ENCODE results near the gene MSANTD2.
A peak's percentile ranks its signal among the peaks of the same experiment; 100 is the strongest.

MSANTD2 gene

DNA sequence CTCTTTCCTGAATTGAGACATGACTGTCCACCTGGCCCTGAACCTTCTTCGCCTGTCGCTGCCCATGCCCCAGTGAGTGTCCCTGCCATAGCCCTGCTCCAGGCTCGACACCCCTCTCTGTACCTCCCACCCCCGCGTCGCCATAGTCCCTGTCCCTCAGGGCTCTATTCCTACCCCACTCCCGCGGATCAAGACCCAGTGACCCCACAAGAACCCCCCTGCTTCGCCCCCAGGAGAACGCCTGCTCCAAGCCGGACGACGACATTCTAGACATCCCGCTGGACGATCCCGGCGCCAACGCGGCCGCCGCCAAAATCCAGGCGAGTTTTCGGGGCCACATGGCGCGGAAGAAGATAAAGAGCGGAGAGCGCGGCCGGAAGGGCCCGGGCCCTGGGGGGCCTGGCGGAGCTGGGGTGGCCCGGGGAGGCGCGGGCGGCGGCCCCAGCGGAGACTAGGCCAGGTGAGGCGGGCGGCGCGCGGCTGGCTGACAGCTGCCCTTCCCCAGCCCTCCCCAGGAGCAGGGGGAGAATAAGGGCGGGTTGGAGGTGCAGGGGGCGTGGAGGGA lies 54.9 kb downstream of the MSANTD2 start:
- no peak for DNase-seq (ENCODE audit: extremely low spot score)
- ChIA-PET POLR2A (no interaction called here), CTCF (interaction anchor here (1.8 kb wide), 1 partner anchor 76 kb away, joined by 9 read pairs; no protein-coding TSS in a partner anchor)
- TF ChIP-seq FOXM1 (IDR thresholded peaks at IDR 0.05; ENCODE audit: borderline replicate concordance) (no peak), TARDBP (IDR thresholded peaks at IDR 0.05) (no peak), HDGF (IDR thresholded peaks at IDR 0.05; ENCODE audit: borderline replicate concordance) (no peak), PKNOX1 (IDR thresholded peaks at IDR 0.05) (no peak), ARNT (IDR thresholded peaks at IDR 0.05) (no peak), SP1 (IDR thresholded peaks at IDR 0.05) (no peak), BHLHE40 (IDR thresholded peaks at IDR 0.05; ENCODE audit: borderline replicate concordance) (no peak), CTBP1 (IDR thresholded peaks at IDR 0.05; ENCODE audit: borderline replicate concordance) (no peak), NFRKB (IDR thresholded peaks at IDR 0.05) (no peak), ELF4 (IDR thresholded peaks at IDR 0.05) (no peak), L3MBTL2 (conservative IDR thresholded peaks at IDR 0.05) (no peak), ZNF384 (IDR thresholded peaks at IDR 0.05) (no peak), FOXA1 (IDR thresholded peaks at IDR 0.05) (no peak), LEF1 (IDR thresholded peaks at IDR 0.05; ENCODE audit: borderline replicate concordance) (no peak), FOXK2 (IDR thresholded peaks at IDR 0.05) (no peak), SUZ12 (IDR thresholded peaks at IDR 0.05) (no peak)

DNA sequence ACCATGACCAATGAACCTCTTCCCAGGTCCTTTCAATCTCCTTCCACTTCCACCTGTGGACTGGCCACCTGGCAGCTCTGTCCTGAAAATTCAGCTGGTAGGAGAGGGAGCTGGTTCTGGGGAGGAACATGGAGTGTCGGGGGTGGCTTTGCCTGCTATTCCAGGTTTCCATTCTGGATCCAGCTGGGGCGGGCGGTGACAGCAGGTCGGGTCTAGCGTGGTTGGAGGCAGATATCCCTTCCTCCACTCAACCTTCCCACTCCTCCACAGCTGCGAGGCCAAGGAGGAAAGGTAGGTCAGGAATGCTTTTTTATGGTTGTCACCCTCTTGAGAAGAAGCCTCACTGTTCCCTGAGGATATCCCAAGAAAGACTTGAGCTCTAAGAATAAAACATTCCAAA lies 57.2 kb downstream of the MSANTD2 start:
- TF ChIP-seq SUZ12 (IDR thresholded peaks at IDR 0.05) (no peak), BHLHE40 (IDR thresholded peaks at IDR 0.05; ENCODE audit: borderline replicate concordance) (no peak), ZNF384 (IDR thresholded peaks at IDR 0.05) (no peak), PKNOX1 (IDR thresholded peaks at IDR 0.05) (no peak), HDGF (IDR thresholded peaks at IDR 0.05; ENCODE audit: borderline replicate concordance) (no peak), SP1 (IDR thresholded peaks at IDR 0.05) (no peak), FOXK2 (IDR thresholded peaks at IDR 0.05) (no peak), TARDBP (IDR thresholded peaks at IDR 0.05) (no peak), ARNT (IDR thresholded peaks at IDR 0.05) (no peak), FOXM1 (IDR thresholded peaks at IDR 0.05; ENCODE audit: borderline replicate concordance) (no peak), LEF1 (IDR thresholded peaks at IDR 0.05; ENCODE audit: borderline replicate concordance) (no peak)
- no peak for DNase-seq (ENCODE audit: extremely low spot score)
- ChIA-PET CTCF (interaction anchor here (0.7 to 1.6 kb wide), 2 partner anchors 10 to 20 kb away, joined by 3 to 4 read pairs; no protein-coding TSS in a partner anchor), POLR2A (interaction anchor here (1.4 kb wide), 1 partner anchor 26 kb away, joined by 3 read pairs; no protein-coding TSS in a partner anchor)

DNA sequence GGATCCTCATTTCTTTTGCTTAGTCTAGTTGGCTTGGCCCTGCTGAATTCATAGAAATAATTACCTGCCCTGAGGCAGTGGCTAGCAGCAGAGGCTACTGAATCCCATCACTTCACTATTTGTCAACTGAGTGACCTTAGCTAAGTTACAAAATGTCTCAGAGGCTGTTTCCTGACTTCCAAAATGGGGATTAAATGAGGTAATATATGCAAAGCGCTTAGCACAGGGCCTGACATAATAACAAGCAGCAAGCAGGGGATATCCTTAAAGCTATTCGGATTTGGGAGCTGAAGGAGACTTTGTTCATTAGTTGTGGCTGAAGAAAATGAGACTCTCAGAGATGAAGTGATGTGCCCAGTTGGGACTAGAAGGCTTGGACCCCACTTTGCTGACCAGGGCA lies 57.7 kb downstream of the MSANTD2 start:
- POLR2A ChIA-PET, result interaction anchor here (1.4 kb wide), 1 partner anchor 25 kb away, joined by 3 read pairs; no protein-coding TSS in a partner anchor
- CTCF ChIA-PET, result no interaction called here
- TF ChIP-seq FOXA1 (IDR thresholded peaks at IDR 0.05) (no peak), ARNT (IDR thresholded peaks at IDR 0.05) (no peak), NFRKB (IDR thresholded peaks at IDR 0.05) (no peak), ELF4 (IDR thresholded peaks at IDR 0.05) (no peak), HDGF (IDR thresholded peaks at IDR 0.05; ENCODE audit: borderline replicate concordance) (no peak), LEF1 (IDR thresholded peaks at IDR 0.05; ENCODE audit: borderline replicate concordance) (no peak)
- DNase-seq (ENCODE audit: extremely low spot score), result no peak

DNA sequence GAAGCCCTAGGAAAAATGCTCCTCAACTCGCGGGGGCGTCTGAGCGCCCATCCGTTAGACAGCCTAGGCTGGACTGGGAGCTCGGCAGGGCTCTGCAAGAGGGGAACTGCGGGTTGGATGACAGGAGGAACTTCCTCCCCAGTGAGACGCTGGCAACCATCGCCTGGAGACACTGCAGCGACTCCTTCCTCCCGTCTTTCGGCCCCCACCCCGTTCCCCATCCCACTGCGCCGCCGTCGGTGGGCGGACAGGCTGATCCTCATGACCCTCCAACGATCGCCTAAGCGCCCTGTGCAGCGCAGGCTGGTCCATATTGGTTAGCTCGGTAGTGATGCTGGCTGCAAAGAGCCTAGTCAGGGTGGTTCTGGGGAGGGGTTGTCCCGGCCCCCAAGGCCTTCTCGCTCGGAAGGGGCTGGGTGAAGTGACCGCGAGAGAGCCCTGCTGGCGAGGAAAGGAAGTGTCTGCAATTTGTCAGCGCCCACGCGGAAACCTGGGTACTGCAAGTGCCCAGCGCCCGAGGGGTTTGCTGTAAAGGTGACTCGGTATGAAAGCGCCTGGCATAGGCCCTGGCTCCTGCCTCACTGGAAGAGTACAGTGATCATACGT lies 59.8 kb downstream of the MSANTD2 start:
- CTCF ChIA-PET, result interaction anchor here (1.0 kb wide), 2 partner anchors 22 to 136 kb away, joined by 3 read pairs; no protein-coding TSS in a partner anchor
- TF ChIP-seq TARDBP (IDR thresholded peaks at IDR 0.05) (peak; percentile 86), NFRKB (IDR thresholded peaks at IDR 0.05) (no peak), FOXA1 (IDR thresholded peaks at IDR 0.05) (no peak), L3MBTL2 (conservative IDR thresholded peaks at IDR 0.05) (no peak)

GRCh38 chr11:124739479-124740276 lies 60.5 kb downstream of the MSANTD2 start, which contains the start of gene NRGN:
TSS of gene NRGN (plus strand) at chr11:124739942. CDS start at chr11:124740085, 143 bp downstream.
- CTCF ChIA-PET, result interaction anchor here (1.0 kb wide), 2 partner anchors 23 to 137 kb away, joined by 3 read pairs; no protein-coding TSS in a partner anchor
- POLR2A ChIA-PET, result interaction anchor here (0.6 to 1.9 kb wide), 8 partner anchors 9 to 137 kb away, joined by 3 to 7 read pairs (median 5); partner anchors contain the start of genes SIAE and SPA17
- DNase-seq (ENCODE audit: extremely low spot score), result peak; percentile 97
- TF ChIP-seq FOXA1 (IDR thresholded peaks at IDR 0.05) (no peak), ELF4 (IDR thresholded peaks at IDR 0.05) (no peak), PKNOX1 (IDR thresholded peaks at IDR 0.05) (no peak), HDGF (IDR thresholded peaks at IDR 0.05; ENCODE audit: borderline replicate concordance) (no peak), LEF1 (IDR thresholded peaks at IDR 0.05; ENCODE audit: borderline replicate concordance) (no peak), NFRKB (IDR thresholded peaks at IDR 0.05) (no peak), SUZ12 (IDR thresholded peaks at IDR 0.05) (no peak), SP1 (IDR thresholded peaks at IDR 0.05) (no peak), FOXM1 (IDR thresholded peaks at IDR 0.05; ENCODE audit: borderline replicate concordance) (no peak), FOXK2 (IDR thresholded peaks at IDR 0.05) (no peak), BHLHE40 (IDR thresholded peaks at IDR 0.05; ENCODE audit: borderline replicate concordance) (no peak), L3MBTL2 (conservative IDR thresholded peaks at IDR 0.05) (no peak; the same call in 1 of the 2 replicates)

More for the DNA sequence above, 59.8 kb downstream of the MSANTD2 start:
- POLR2A ChIA-PET, result interaction anchor here (0.6 to 1.9 kb wide), 8 partner anchors 9 to 136 kb away, joined by 3 to 7 read pairs (median 5); partner anchors contain the start of genes SIAE and SPA17
- peak; percentile 46 for DNase-seq (ENCODE audit: extremely low spot score)
